A673 (cell line): ENCODE measurements around the gene KRT14.

Experiments used
- CTCF ChIP-seq: fragments of 300-800, 200-600 bp; sonication (generic); conservative IDR thresholded peaks from 2 replicates; pipeline ENCODE4 v1.5.1; 2017; ENCODE audit warnings: low read depth, mild to moderate bottlenecking, antibody characterized with exemption, low read length, moderate library complexity, mixed read lengths
- EZH2 ChIP-seq: fragments of 200-600 bp; sonication (generic); IDR thresholded peaks from 2 replicates; pipeline ENCODE4 v1.6.1; 2017; ENCODE audit warnings: borderline replicate concordance, low read depth, mild to moderate bottlenecking, mixed read lengths, antibody characterized with exemption, low read length; ENCODE audit not compliant: poor library complexity, severe bottlenecking

- TF ChIP-seq CTCF (no peak), EZH2 (no peak)
These were observed 8.9 kb upstream of the KRT14 start for GRCh38 chr17:41595585-41595984.
